WTC11 (cell line): ENCODE data around the gene HEY2. TPM values are rescaled to one million over a fixed set of nuclear protein-coding genes. Genes with fewer than 3 reads are reported as not detected.
A peak's percentile ranks its signal among the peaks of the same experiment; 100 is the strongest.
"Not testable (repeated sequence)": the region's sequence is repeated elsewhere in the genome, so short reads cannot be mapped to it uniquely, and the experiment has no call there.

Experiments used
- ATAC-seq: fragments of 200-7000 bp; cut with Tn5 transposase; 2 replicates; pipeline ENCODE4 v1.10.0; 2021; ENCODE audit warnings: mild to moderate bottlenecking, moderate library complexity
- CTCF ChIA-PET: fragments of 300-600 bp; sonication (Branson Sonifier 250); formaldehyde crosslinking; loops from one replicate; lab custom pipeline; 2021; ENCODE audit warnings: antibody characterized with exemption; lab: Charles Lee
- POLR2A ChIA-PET: fragments of 350-600 bp; sonication (Branson Sonifier 250); formaldehyde crosslinking; loops from one replicate; lab custom pipeline; 2021; ENCODE audit warnings: antibody characterized with exemption; lab: Charles Lee
- DNase-seq: peaks from one replicate; pipeline ENCODE4 v3.0.0; 2021; ENCODE audit warnings: low spot score
- H3K27ac Mint-ChIP-seq: 2 replicates; pipeline ENCODE4 v1.8.0; 2021; ENCODE audit warnings: mixed read lengths
- H3K27me3 Mint-ChIP-seq: 2 replicates; pipeline ENCODE4 v1.8.0; 2021; ENCODE audit warnings: low read depth, mild to moderate bottlenecking, moderate library complexity, mixed read lengths
- H3K36me3 Mint-ChIP-seq: 2 replicates; pipeline ENCODE4 v1.8.0; 2021; ENCODE audit warnings: mixed read lengths
- H3K4me1 Mint-ChIP-seq: 2 replicates; pipeline ENCODE4 v1.8.0; 2022; ENCODE audit warnings: mixed read lengths
- H3K4me3 Mint-ChIP-seq: 2 replicates; pipeline ENCODE4 v1.8.0; 2021; ENCODE audit warnings: mild to moderate bottlenecking, moderate library complexity, mixed read lengths
- H3K9me3 Mint-ChIP-seq: 2 replicates; pipeline ENCODE4 v1.8.0; 2021; ENCODE audit warnings: mixed read lengths
- ELF4 ChIP-seq: sonication (generic); formaldehyde crosslinking; IDR thresholded peaks from 2 replicates; pipeline ENCODE4 v1.8.1; 2022; ENCODE audit warnings: low read depth, mild to moderate bottlenecking, moderate library complexity, missing genetic modification reagents
- FOXK1 ChIP-seq: sonication (generic); formaldehyde crosslinking; IDR thresholded peaks from 2 replicates; pipeline ENCODE4 v1.8.0; 2022; ENCODE audit warnings: mild to moderate bottlenecking, moderate library complexity, missing genetic modification reagents
- FOXP1 ChIP-seq: sonication (generic); formaldehyde crosslinking; IDR thresholded peaks from 2 replicates; pipeline ENCODE4 v1.8.0; 2022; ENCODE audit warnings: missing genetic modification reagents, mild to moderate bottlenecking, moderate library complexity, borderline replicate concordance
- GABPB1 ChIP-seq: sonication (generic); formaldehyde crosslinking; IDR thresholded peaks from 2 replicates; pipeline ENCODE4 v1.8.1; 2023; ENCODE audit warnings: mild to moderate bottlenecking, missing genetic modification reagents
- GTF2I ChIP-seq: fragments of 250-450 bp; sonication (Bioruptor Pico); conservative IDR thresholded peaks from 2 replicates; pipeline ENCODE4 v1.4.0; 2021; ENCODE audit warnings: mild to moderate bottlenecking
- JAZF1 ChIP-seq: fragments of 250-450 bp; sonication (Bioruptor Pico); IDR thresholded peaks from 2 replicates; pipeline ENCODE4 v1.9.0; 2021; ENCODE audit warnings: moderate library complexity, mild to moderate bottlenecking, inconsistent platforms
- PRRX2 ChIP-seq: fragments of 250-450 bp; sonication (Bioruptor Pico); IDR thresholded peaks from 2 replicates; pipeline ENCODE4 v1.8.0; 2021; ENCODE audit warnings: mild to moderate bottlenecking
- SP1 ChIP-seq: sonication (generic); formaldehyde crosslinking; conservative IDR thresholded peaks from 2 replicates; pipeline ENCODE4 v1.8.1; 2022; ENCODE audit warnings: missing genetic modification reagents
- TP53 ChIP-seq: sonication (generic); formaldehyde crosslinking; IDR thresholded peaks from 2 replicates; pipeline ENCODE4 v1.8.1; 2023; ENCODE audit warnings: mild to moderate bottlenecking, missing genetic modification reagents
- ZNF396 ChIP-seq: fragments of 250-450 bp; sonication (Bioruptor Pico); IDR thresholded peaks from 2 replicates; pipeline ENCODE4 v1.8.0; 2021; ENCODE audit warnings: mild to moderate bottlenecking, moderate library complexity, borderline replicate concordance
- ZNF671 ChIP-seq: fragments of 250-450 bp; sonication (Bioruptor Pico); IDR thresholded peaks from 2 replicates; pipeline ENCODE4 v1.8.0; 2021; ENCODE audit warnings: mild to moderate bottlenecking
- total RNA-seq: library from RNA; stranded (reverse); gene quantifications from 3 replicates; pipeline ENCODE4 v1.2.3, GENCODE V29; 2021
- TF ChIP-seq, protein P1 (sequence below): sonication (generic); formaldehyde crosslinking; IDR thresholded peaks from 2 replicates; pipeline ENCODE4 v1.8.0; 2023; ENCODE audit warnings: missing genetic modification reagents, mild to moderate bottlenecking, borderline replicate concordance
- TF ChIP-seq, protein P2 (sequence below): sonication (generic); formaldehyde crosslinking; IDR thresholded peaks from 2 replicates; pipeline ENCODE4 v1.8.0; 2022; ENCODE audit warnings: mild to moderate bottlenecking, missing genetic modification reagents
- TF ChIP-seq, protein P3 (sequence below): fragments of 250-450 bp; sonication (Bioruptor Pico); conservative IDR thresholded peaks from 2 replicates; pipeline ENCODE4 v1.9.0; 2021; ENCODE audit warnings: mild to moderate bottlenecking
- TF ChIP-seq, protein P4 (sequence below): sonication (generic); formaldehyde crosslinking; IDR thresholded peaks from 2 replicates; pipeline ENCODE4 v1.8.1; 2023; ENCODE audit warnings: mild to moderate bottlenecking, missing genetic modification reagents

HEY2 gene
- total RNA-seq, 1 experiment from 2014 or later, result 10.6 TPM

DNA sequence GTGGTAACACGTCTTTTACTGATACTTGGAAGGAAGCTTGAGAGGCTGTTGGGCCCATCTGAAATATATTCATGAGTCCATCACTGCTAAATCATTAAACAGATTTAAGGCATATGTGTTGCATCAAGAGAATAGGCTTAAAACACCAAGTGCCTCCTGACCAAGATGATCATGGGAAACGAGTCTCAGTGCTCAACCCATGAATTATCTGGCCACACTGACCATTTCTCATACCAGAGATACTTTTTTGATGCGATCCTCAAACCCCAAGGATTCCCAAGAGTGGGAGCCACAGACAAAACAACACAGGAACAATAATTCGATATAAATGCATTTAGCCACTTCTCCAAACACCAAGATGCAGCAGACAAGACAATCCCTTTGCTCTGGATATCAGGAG is 17.2 kb downstream of the HEY2 start (continued):
- TF ChIP-seq, protein P1, sequence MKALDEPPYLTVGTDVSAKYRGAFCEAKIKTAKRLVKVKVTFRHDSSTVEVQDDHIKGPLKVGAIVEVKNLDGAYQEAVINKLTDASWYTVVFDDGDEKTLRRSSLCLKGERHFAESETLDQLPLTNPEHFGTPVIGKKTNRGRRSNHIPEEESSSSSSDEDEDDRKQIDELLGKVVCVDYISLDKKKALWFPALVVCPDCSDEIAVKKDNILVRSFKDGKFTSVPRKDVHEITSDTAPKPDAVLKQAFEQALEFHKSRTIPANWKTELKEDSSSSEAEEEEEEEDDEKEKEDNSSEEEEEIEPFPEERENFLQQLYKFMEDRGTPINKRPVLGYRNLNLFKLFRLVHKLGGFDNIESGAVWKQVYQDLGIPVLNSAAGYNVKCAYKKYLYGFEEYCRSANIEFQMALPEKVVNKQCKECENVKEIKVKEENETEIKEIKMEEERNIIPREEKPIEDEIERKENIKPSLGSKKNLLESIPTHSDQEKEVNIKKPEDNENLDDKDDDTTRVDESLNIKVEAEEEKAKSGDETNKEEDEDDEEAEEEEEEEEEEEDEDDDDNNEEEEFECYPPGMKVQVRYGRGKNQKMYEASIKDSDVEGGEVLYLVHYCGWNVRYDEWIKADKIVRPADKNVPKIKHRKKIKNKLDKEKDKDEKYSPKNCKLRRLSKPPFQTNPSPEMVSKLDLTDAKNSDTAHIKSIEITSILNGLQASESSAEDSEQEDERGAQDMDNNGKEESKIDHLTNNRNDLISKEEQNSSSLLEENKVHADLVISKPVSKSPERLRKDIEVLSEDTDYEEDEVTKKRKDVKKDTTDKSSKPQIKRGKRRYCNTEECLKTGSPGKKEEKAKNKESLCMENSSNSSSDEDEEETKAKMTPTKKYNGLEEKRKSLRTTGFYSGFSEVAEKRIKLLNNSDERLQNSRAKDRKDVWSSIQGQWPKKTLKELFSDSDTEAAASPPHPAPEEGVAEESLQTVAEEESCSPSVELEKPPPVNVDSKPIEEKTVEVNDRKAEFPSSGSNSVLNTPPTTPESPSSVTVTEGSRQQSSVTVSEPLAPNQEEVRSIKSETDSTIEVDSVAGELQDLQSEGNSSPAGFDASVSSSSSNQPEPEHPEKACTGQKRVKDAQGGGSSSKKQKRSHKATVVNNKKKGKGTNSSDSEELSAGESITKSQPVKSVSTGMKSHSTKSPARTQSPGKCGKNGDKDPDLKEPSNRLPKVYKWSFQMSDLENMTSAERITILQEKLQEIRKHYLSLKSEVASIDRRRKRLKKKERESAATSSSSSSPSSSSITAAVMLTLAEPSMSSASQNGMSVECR, result no peak
- TF ChIP-seq ZNF396 (no peak), ZNF671 (no peak), FOXP1 (CRISPR knock-in tag) (no peak)
- TF ChIP-seq, all 79 proteins: peak for 0

DNA sequence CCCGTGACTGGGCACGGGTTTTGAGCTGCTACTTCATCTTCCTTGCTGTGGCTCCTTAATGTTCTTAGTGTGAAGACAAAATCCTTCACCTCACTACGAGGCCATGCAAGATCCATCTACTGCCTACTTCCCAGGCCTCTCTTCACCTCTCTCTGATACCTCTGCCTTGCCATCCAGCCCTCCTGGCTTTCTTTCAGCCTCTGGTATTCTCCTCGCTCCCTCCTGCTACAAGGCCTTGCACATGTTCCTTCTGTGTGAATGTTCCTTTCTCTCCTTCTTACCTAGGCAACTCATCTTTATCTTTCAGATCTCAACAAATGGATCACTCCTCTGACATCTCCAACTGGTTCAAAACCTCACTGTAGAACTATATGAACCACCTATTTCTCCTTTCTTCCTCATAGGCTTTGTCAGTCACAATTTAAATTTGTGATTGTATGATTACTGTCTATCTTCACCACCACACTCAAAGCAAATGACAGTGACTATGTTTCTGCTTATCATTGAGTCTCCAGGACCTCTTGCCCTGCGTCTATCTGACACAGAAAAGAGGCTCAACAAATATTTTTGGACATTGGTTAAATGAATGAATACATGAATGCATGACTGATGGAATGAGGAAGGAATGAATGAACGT is 19.8 kb downstream of the HEY2 start:
- H3K36me3 Mint-ChIP-seq, result peaks cover 7% of the 10 kb centered on the region
- H3K27ac Mint-ChIP-seq, result no peak overlapping the region; the same call in 1 of the 2 replicates
- POLR2A ChIA-PET, result no interaction called here
- no peak for DNase-seq
- H3K4me3 Mint-ChIP-seq, result no peak overlapping the region
- no peaks in the 10 kb centered on the region; the same call in 1 of the 2 replicates for H3K27me3 Mint-ChIP-seq
- CTCF ChIA-PET, result no interaction called here
- ATAC-seq, result peak; percentile 60
- TF ChIP-seq GTF2I (CRISPR knock-in tag), result no peak
- no peak for TF ChIP-seq GABPB1 (CRISPR knock-in tag)
- no peak for TF ChIP-seq PRRX2
- TF ChIP-seq, protein P2, sequence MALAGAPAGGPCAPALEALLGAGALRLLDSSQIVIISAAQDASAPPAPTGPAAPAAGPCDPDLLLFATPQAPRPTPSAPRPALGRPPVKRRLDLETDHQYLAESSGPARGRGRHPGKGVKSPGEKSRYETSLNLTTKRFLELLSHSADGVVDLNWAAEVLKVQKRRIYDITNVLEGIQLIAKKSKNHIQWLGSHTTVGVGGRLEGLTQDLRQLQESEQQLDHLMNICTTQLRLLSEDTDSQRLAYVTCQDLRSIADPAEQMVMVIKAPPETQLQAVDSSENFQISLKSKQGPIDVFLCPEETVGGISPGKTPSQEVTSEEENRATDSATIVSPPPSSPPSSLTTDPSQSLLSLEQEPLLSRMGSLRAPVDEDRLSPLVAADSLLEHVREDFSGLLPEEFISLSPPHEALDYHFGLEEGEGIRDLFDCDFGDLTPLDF (CRISPR knock-in tag), result no peak
- TF ChIP-seq SP1 (CRISPR knock-in tag), result no peak
- H3K4me1 Mint-ChIP-seq, result peaks cover 4% of the 10 kb centered on the region
- peaks cover 8% of the 10 kb centered on the region for H3K9me3 Mint-ChIP-seq

DNA sequence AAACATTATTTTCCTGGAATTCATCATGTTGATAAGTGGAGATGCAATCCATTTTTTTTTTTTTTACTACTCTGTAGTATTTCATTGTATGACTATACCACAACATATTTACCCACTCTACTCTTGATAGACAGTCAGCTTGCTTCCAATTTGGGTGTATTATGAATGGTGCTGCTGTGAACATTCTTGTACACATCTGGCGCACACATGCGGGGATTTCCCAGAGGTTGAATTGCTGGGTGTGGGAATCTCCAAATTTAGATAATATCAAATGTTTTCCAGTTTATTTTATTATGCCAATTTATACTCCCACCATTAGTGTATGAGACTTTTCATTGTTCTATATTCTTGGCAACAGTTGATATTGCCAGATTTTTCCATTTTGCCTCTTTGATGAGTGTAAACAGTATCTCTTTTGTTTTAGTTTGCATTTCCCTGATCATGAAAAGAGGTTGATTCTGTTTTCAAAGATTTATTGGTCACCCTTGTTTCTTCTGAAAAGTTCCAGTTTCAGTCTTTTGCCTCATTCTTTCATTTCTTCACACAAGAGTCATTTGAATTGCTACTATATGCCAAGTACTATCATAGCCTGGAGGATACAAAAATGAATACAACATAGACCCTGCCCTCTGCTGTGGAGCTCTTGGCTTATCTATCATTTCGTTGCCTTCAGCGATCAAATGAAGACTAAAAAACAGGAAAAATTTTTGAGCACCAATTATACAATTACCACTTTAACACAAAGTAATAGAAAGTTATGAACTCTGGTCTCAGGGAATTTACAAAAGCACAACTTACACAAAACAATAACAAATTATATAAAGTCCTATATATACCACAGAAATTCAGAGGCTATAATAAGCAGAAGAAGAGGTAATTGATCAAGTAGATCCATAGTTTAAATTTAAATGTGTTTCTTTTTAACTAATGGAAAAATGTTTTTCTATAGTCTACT is 24.2 kb downstream of the HEY2 start:
- ATAC-seq, result no peak

DNA sequence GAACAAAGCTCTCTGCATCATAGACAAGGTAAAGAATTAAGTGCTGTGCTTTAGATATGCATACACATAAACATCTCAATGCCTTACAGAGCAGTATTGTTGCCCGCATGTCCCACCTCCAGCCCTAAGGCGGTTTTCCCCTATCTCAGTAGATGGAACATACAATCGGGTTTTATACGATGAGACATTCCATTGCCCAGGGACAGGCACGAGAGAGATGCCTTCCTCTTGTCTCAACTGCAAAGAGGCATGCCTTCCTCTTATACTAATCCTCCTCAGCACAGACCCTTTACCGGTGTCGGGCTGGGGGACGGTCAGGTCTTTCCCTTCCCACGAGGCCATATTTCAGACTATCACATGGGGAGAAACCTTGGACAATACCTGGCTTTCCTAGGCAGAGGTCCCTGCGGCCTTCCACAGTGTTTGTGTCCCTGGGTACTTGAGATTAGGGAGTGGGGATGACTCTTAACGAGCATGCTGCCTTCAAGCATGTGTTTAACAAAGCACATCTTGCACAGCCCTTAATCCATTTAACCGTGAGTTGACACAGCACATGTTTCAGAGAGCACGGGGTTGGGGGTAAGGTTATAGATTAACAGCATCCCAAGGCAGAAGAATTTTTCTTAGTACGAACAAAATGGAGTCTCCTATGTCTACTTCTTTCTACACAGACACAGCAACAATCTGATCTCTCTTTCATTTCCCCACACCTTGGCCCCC is 26.8 kb downstream of the HEY2 start:
- H3K27me3 Mint-ChIP-seq, DNase-seq, H3K27ac Mint-ChIP-seq, H3K4me3 Mint-ChIP-seq, ATAC-seq, POLR2A ChIA-PET, H3K36me3 Mint-ChIP-seq: not testable (repeated sequence)
- CTCF ChIA-PET, result interaction anchor here (0.7 kb wide), 1 partner anchor 461 kb away, joined by 3 read pairs; no protein-coding TSS in a partner anchor
- H3K9me3 Mint-ChIP-seq, result peaks cover 12% of the 10 kb centered on the region
- H3K4me1 Mint-ChIP-seq, result peaks cover 14% of the 10 kb centered on the region

More for the DNA sequence above, 24.2 kb downstream of the HEY2 start:
- peaks cover 17% of the 10 kb centered on the region for H3K4me1 Mint-ChIP-seq
- DNase-seq, result no peak
- TF ChIP-seq JAZF1 (CRISPR knock-in tag), result no peak
- TF ChIP-seq, protein P3, sequence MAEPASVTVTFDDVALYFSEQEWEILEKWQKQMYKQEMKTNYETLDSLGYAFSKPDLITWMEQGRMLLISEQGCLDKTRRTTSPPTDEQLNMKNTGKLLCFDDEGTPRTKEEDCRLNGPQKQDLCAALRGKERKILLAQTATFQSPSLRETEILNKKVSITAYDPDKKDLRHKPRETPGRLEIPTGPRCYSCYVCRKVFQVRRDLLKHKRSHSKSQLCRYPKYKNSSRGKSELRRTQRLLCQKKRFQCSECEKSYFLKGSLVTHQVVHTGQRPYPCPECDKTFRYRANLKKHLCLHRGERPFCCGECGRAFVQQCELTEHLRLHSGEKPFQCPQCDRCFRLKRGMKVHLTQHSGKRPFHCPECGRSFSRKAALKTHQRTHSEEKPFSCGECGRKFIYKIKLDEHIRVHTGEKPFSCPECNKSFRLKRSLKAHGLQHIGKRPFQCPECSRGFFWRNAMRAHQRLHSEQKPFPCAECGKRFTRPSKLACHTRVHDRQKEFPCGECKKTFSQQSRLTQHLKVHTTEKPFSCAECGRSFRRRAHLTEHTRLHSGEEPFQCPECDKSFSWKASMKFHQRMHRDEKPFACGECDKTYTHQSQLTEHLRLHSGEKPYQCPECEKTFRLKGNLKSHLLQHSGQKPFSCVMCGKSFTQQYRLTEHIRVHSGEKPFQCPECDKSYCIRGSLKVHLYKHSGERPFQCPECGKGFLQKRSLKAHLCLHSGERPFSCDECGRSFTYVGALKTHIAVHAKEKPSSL, result no peak
- TF ChIP-seq, protein P4, sequence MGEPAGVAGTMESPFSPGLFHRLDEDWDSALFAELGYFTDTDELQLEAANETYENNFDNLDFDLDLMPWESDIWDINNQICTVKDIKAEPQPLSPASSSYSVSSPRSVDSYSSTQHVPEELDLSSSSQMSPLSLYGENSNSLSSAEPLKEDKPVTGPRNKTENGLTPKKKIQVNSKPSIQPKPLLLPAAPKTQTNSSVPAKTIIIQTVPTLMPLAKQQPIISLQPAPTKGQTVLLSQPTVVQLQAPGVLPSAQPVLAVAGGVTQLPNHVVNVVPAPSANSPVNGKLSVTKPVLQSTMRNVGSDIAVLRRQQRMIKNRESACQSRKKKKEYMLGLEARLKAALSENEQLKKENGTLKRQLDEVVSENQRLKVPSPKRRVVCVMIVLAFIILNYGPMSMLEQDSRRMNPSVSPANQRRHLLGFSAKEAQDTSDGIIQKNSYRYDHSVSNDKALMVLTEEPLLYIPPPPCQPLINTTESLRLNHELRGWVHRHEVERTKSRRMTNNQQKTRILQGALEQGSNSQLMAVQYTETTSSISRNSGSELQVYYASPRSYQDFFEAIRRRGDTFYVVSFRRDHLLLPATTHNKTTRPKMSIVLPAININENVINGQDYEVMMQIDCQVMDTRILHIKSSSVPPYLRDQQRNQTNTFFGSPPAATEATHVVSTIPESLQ (CRISPR knock-in tag), result no peak
- no peak for TF ChIP-seq ELF4 (CRISPR knock-in tag)
- TF ChIP-seq TP53, result no peak
- no peak for TF ChIP-seq FOXK1 (CRISPR knock-in tag)
- no peak overlapping the region for H3K4me3 Mint-ChIP-seq
- ChIA-PET CTCF (interaction anchor here (0.5 kb wide), 1 partner anchor 165 kb away, joined by 3 read pairs; no protein-coding TSS in a partner anchor), POLR2A (no interaction called here)
- no peak overlapping the region for H3K27ac Mint-ChIP-seq
- H3K27me3 Mint-ChIP-seq, result no peaks in the 10 kb centered on the region; the same call in 1 of the 2 replicates
- peaks cover 7% of the 10 kb centered on the region for H3K36me3 Mint-ChIP-seq
- peaks cover 16% of the 10 kb centered on the region for H3K9me3 Mint-ChIP-seq
